ENCODE results near the gene FHIP1A. TPM values are rescaled to one million over a fixed set of nuclear protein-coding genes. Genes with fewer than 3 reads are reported as not detected.

The FHIP1A gene
- total RNA-seq, 3 donors from 2014 or later: 21.6 to 53.1 (median 29.1) TPM

DNA sequence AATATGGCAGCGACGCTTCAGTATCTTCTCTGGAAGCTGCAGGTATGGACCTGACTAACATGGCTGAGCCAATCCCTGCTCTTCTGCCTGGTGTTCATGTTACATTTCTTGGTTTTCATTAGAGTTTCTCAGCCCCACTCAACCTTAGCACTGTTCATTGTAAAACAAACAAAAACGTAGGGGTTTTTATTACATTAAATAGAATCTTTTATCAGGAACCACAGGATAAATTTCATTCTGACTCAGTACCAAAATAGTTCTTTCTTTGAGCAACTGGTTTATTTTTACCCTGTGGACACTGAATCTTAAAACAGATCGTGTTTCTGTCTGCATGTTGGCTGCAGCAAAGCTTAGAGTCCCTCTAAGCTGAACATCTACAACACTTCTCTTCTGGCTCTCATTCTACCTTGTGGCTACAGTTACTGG, 27.1 kb downstream of the FHIP1A start:
- intact Hi-C loops (cut with DNase I, micrococcal nuclease): no loop called here
- Histone ChIP-seq H3K4me1 (ENCODE audit: low read depth) (no peaks in the 10 kb centered on the region), H3K4me3 (no peak overlapping the region), H3K9me3 (no peaks in the 10 kb centered on the region), H3K36me3 (ENCODE audit: low read depth) (no peaks in the 10 kb centered on the region)
- TF ChIP-seq, protein P1, sequence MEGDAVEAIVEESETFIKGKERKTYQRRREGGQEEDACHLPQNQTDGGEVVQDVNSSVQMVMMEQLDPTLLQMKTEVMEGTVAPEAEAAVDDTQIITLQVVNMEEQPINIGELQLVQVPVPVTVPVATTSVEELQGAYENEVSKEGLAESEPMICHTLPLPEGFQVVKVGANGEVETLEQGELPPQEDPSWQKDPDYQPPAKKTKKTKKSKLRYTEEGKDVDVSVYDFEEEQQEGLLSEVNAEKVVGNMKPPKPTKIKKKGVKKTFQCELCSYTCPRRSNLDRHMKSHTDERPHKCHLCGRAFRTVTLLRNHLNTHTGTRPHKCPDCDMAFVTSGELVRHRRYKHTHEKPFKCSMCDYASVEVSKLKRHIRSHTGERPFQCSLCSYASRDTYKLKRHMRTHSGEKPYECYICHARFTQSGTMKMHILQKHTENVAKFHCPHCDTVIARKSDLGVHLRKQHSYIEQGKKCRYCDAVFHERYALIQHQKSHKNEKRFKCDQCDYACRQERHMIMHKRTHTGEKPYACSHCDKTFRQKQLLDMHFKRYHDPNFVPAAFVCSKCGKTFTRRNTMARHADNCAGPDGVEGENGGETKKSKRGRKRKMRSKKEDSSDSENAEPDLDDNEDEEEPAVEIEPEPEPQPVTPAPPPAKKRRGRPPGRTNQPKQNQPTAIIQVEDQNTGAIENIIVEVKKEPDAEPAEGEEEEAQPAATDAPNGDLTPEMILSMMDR (IDR thresholded peaks at IDR 0.05): no peak
- DNase-seq (no peak), ATAC-seq (no peak)

DNA sequence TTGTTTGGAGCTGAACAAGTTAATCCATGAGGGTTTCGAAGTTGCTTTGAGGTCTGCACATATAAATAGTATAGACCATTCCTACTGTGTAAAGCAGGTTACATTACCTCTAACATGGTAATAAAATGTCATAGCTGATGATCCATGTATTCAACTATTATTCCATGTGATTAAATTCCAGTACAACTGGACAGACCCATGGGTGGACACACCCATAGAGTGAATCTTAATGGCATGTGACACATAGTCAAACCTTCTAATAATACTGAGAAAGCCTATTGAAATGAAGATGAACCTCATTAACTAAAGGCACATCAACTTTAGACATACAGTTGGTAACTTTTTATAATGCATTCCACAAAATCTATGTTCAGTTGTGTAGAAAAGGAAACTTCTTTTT, 28.5 kb downstream of the FHIP1A start:
- H3K36me3 ChIP-seq (ENCODE audit: low read depth): no peaks in the 10 kb centered on the region
- H3K4me3 ChIP-seq: no peak overlapping the region
- no peak for DNase-seq
- no peak for ATAC-seq
- H3K9me3 ChIP-seq: no peaks in the 10 kb centered on the region
- TF ChIP-seq, protein P1 (IDR thresholded peaks at IDR 0.05): no peak
- intact Hi-C loops (cut with DNase I, micrococcal nuclease): no loop called here
- no peaks in the 10 kb centered on the region for H3K4me1 ChIP-seq (ENCODE audit: low read depth)

DNA sequence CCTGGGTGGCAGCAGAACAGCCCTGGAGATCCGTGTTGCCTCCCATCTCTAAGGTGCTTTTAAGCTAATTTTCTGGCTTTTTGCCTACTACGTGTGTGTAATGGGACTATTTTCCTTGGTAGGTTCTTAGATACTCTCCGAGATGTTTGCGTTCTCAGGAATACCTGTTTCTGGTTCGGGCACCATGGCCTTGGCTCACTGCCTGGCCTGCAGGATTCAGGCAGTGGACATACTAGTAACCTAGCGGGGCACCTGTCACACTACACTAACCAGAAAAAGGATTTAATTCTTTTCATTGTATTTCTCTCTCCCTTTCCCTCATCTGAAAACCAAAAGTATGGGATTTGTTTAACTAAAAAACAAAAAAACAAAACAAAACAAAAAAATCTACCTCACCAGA, 29.2 kb downstream of the FHIP1A start:
- Histone ChIP-seq H3K36me3 (ENCODE audit: low read depth) (no peaks in the 10 kb centered on the region), H3K4me3 (no peak overlapping the region), H3K4me1 (ENCODE audit: low read depth) (no peaks in the 10 kb centered on the region), H3K9me3 (no peaks in the 10 kb centered on the region)
- TF ChIP-seq, protein P1 (IDR thresholded peaks at IDR 0.05): no peak
- intact Hi-C loops (cut with DNase I, micrococcal nuclease): no loop called here
- ATAC-seq: no peak
- DNase-seq: no peak

DNA sequence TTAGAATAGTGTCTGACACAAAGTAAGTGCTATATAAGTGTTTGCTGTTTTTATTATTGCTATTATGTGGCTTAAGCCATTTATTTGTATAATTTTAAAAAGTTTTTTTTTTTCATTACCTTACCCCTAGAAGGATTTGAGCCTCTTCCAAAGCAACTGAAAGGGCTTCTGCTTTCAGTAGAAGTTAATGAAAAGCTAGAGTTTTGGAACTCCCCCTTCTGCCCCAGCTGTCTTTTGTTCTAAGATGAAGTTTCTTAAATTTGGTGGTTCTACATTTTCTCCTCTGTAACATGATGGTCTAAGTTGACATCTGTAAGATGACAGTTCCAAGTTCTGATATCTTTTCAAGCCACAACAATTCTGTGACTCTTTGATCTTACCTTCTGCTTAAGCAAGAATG, 30.3 kb downstream of the FHIP1A start:
- intact Hi-C loops (cut with DNase I, micrococcal nuclease): no loop called here
- H3K36me3 ChIP-seq (ENCODE audit: low read depth): no peaks in the 10 kb centered on the region
- TF ChIP-seq, protein P1 (IDR thresholded peaks at IDR 0.05): no peak
- H3K4me3 ChIP-seq: no peak overlapping the region
- ATAC-seq: no peak
- H3K4me1 ChIP-seq (ENCODE audit: low read depth): no peaks in the 10 kb centered on the region
- H3K9me3 ChIP-seq: no peaks in the 10 kb centered on the region
- no peak for DNase-seq

DNA sequence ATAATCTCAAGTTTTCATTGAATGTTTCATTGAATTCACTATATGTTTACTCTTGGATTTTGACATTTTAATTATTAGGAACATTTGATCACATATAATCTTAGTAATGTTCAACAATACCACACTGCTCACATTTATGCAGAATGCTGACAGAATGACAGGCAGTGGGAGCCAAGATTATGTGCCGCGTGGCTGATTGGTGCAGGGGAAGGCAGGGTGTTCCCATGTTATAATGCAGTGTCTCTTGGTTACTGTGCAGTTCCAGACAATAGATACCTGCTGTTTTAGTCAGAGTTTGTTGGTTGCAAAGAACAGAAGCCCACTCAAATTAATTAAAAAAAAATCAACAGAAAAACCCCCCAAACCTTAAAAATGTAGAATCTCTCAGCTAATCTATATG, 33.0 kb downstream of the FHIP1A start:
- DNase-seq (no peak), ATAC-seq (no peak)
- Histone ChIP-seq H3K4me3 (no peak overlapping the region), H3K4me1 (ENCODE audit: low read depth) (no peaks in the 10 kb centered on the region), H3K36me3 (ENCODE audit: low read depth) (no peaks in the 10 kb centered on the region), H3K9me3 (no peaks in the 10 kb centered on the region)
- intact Hi-C loops (cut with DNase I, micrococcal nuclease): no loop called here
- TF ChIP-seq, protein P1 (IDR thresholded peaks at IDR 0.05): no peak

DNA sequence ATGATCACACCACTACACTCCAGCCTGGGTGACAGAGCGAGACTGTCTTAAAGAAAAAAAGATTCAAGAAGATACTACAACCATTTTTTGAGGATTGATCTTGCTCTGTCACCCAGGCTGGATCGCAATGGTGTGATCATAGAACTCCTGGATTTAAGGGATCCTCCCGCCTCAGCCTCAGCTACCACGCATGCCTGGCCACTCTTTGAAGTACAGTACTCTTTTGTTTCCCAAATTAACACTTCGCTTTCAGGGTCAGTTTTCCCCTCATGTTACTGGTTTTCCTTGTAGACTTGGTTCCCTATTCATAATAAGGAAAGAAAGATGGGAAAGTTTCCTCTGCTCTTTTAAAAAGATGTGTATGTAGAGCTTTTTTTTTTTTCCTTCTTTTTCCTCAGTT, 34.3 kb downstream of the FHIP1A start:
- no peak for ATAC-seq
- no peaks in the 10 kb centered on the region for H3K36me3 ChIP-seq (ENCODE audit: low read depth)
- no peaks in the 10 kb centered on the region for H3K9me3 ChIP-seq
- DNase-seq: no peak
- TF ChIP-seq, protein P1 (IDR thresholded peaks at IDR 0.05): no peak
- no peak overlapping the region for H3K4me3 ChIP-seq
- H3K4me1 ChIP-seq (ENCODE audit: low read depth): no peaks in the 10 kb centered on the region
- intact Hi-C loops (cut with DNase I, micrococcal nuclease): no loop called here

Measured in mucosa of descending colon (tissue), 3 donors.